BE2C (cell line): ENCODE results near the gene CIB4. TPM values are rescaled to one million over a fixed set of nuclear protein-coding genes. Genes with fewer than 3 reads are reported as not detected.

Source experiments
- DNase-seq: peaks from one replicate; pipeline ENCODE4 v3.0.0-alpha.2; 2020
- H3K27me3 ChIP-seq: fragments of 250-450 bp; sonication (Bioruptor Pico); 2 replicates; pipeline ENCODE4 v1.5.1; 2020; ENCODE audit warnings: mild to moderate bottlenecking
- H3K36me3 ChIP-seq: fragments of 250-450 bp; sonication (Bioruptor Pico); 2 replicates; pipeline ENCODE4 v1.5.1; 2020; ENCODE audit warnings: mild to moderate bottlenecking
- H3K4me1 ChIP-seq: fragments of 250-450 bp; sonication (Bioruptor Pico); 2 replicates; pipeline ENCODE4 v1.5.1; 2020
- H3K4me3 ChIP-seq: 2 replicates; pipeline ENCODE4 v1.5.1; 2011; ENCODE audit warnings: low read depth, low read length
- H3K9me3 ChIP-seq: fragments of 250-450 bp; sonication (Bioruptor Pico); 2 replicates; pipeline ENCODE4 v1.5.1; 2020
- polyA plus RNA-seq: library from polyadenylated mRNA; unstranded; fragments of >200 nt; gene quantifications from one replicate; pipeline ENCODE4 v1.2.1, GENCODE V29; 2012; ENCODE audit warnings: low read depth, missing spikeins; ENCODE audit not compliant: insufficient read length, insufficient read depth
- TF ChIP-seq, protein P1 (sequence below): IDR thresholded peaks from 2 replicates; pipeline ENCODE4 v1.5.1; 2012; ENCODE audit warnings: mild to moderate bottlenecking, low read depth, low read length

CIB4 gene
- not detected for polyA plus RNA-seq

DNA sequence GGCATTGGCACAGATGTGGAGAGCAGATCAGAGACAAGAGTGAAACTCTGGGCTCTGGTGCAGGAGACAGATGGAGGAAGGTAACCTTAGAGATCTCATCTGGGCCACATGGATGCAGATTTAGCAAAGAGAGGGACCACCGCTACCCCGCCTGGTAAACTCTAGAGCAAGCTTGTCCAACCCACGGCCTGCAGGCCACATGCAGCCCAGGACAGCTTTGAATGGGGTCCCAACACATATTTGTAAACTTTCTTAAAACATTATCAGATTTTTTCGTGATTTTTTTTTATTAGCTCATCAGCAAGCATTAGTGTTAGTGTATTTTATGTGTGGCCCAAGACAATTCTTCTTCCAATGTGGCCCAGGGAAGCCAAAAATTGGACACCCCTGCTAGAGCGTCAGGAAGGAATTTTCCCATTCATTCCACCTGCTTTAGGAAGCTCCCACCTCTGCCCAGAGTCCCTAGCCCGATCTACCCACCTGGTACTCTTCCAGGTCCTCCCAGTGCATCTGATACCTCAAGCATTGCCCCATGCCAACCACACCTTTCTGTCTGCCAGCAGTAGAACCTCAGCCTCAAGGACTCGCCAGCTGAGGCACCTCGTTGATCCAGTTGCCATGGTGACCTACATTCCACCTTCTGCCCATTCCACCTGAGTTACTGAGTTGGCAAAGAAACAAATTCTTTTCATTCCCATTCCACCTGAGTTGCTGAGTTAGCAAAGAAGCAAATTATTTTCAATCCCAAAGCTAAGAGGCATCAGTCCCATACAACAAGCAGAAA lies at the start of gene CIB4:
CIB4 (minus strand) TSS at position 586 of the 784 bp plus-strand sequence; CDS start at position 534, 52 bp downstream.
- Histone ChIP-seq H3K4me3 (no peak within 1 kb of the TSS), H3K36me3 (no peaks in the 10 kb centered on the region), H3K9me3 (no peaks in the 10 kb centered on the region), H3K4me1 (peaks cover 11% of the 10 kb centered on the region), H3K27me3 (no peaks in the 10 kb centered on the region)
- TF ChIP-seq, protein P1, sequence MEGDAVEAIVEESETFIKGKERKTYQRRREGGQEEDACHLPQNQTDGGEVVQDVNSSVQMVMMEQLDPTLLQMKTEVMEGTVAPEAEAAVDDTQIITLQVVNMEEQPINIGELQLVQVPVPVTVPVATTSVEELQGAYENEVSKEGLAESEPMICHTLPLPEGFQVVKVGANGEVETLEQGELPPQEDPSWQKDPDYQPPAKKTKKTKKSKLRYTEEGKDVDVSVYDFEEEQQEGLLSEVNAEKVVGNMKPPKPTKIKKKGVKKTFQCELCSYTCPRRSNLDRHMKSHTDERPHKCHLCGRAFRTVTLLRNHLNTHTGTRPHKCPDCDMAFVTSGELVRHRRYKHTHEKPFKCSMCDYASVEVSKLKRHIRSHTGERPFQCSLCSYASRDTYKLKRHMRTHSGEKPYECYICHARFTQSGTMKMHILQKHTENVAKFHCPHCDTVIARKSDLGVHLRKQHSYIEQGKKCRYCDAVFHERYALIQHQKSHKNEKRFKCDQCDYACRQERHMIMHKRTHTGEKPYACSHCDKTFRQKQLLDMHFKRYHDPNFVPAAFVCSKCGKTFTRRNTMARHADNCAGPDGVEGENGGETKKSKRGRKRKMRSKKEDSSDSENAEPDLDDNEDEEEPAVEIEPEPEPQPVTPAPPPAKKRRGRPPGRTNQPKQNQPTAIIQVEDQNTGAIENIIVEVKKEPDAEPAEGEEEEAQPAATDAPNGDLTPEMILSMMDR = no peak
- no peak for DNase-seq

DNA sequence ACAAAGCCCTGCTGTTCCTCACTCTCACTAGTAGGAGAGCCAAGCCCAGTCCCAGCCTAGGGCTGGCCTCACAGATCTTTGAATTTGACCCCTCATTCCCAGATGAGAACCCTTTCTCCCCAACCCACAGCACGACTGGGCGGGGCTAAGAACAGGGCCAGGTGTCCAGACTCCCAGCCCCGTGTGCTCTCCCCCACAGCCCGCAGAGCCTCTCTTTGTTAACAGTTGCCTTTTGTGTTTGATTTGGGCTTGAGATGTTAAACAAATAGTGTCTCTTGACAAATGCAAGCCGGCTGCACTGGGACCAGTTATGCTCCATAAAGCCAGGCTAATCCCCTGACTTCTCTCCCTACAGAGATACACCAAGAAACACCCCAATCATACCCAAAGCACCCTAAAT lies 46.6 kb upstream of the CIB4 start:
- TF ChIP-seq, protein P1 = no peak
- DNase-seq = no peak
- Histone ChIP-seq H3K4me1 (peaks cover 48% of the 10 kb centered on the region), H3K36me3 (no peaks in the 10 kb centered on the region), H3K4me3 (no peak overlapping the region), H3K27me3 (no peaks in the 10 kb centered on the region), H3K9me3 (no peaks in the 10 kb centered on the region)

DNA sequence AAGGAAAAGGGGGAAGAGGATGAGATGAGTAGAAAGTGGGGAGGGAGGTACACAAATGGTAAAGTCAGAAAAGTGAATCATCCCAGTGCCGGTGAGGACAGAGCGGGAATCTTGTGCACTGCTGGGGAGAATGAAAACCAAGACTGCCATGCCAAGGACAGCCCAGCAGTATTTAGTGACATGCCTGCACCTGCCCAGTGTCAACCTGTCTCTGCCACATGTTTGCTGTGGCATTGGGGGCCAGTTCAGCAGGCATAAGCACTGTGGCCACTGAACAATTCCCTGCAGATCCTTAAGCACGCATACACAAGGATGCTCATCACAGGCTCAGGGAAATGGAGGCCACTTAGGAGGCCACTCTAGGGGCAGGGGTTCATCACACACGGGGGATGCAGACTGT lies 46.2 kb upstream of the CIB4 start:
- Histone ChIP-seq H3K4me3 (no peak overlapping the region), H3K9me3 (no peaks in the 10 kb centered on the region), H3K36me3 (no peaks in the 10 kb centered on the region), H3K4me1 (peaks cover 49% of the 10 kb centered on the region), H3K27me3 (no peaks in the 10 kb centered on the region)
- TF ChIP-seq, protein P1 = no peak
- no peak for DNase-seq

DNA sequence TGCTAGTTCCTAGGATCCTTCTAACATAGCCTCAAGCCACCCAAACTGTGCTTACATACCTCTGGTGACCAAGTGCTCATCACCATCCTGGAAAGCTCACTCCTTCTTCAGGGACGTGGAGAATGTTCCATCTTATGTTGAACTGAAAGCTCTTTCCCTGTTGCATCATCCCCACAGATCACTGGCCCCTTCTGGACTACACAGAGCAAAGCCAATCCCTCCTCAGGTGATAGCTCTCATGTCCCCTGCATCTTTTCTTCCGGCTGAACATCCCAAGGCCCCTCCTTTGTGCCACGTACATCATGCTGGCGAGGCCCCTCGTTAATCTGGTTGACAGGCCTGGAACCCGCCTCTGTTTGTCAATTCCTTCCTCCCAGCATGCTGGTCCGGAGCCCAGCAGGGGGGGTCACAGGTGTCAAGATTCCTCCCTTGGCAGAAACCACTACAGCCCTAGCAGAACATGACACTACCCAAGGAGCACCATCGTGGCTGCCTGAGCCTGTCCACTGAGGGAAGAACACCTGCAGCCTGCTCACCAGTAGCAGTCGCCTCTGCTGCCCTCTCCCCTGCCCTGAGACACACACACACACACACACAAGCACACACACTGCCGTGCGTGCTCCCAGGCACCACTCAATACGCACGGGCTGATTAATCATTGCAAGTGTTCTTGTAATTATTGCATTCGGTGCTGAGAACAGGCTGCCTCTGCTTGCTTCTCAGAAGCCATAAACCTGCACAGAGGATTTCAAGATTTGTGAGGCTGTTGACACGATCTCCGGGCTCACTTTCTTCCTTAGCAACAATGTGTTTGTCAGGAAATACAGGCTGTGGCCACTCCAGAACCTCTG lies 45.0 kb upstream of the CIB4 start:
- Histone ChIP-seq H3K36me3 (no peaks in the 10 kb centered on the region), H3K4me1 (peaks cover 54% of the 10 kb centered on the region), H3K9me3 (no peaks in the 10 kb centered on the region), H3K27me3 (no peaks in the 10 kb centered on the region), H3K4me3 (no peak overlapping the region)
- TF ChIP-seq, protein P1 = no peak
- no peak for DNase-seq

DNA sequence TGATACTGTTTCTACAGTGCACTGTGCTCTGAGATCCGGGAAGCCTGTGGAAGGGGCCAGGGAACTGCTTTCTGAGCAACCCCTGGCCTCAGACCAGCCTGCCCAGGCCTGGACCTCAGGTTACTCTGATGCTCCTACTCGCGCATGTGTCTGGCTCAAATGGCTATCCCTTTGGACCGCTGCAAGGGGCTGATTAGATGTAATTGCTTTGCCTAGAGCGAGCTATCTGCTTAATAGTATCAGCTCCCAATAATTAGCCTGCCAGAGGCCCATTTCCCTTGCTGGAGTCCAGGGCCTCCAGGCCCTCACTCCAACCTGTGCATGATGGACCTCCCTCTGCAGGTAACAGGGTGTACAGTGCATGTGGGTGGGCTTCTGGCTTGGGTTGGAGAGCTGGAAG lies 44.2 kb upstream of the CIB4 start:
- no peaks in the 10 kb centered on the region for H3K27me3 ChIP-seq
- H3K4me3 ChIP-seq = no peak overlapping the region
- no peaks in the 10 kb centered on the region for H3K9me3 ChIP-seq
- TF ChIP-seq, protein P1 = peak; percentile 33
- H3K4me1 ChIP-seq = peaks cover 47% of the 10 kb centered on the region
- no peaks in the 10 kb centered on the region for H3K36me3 ChIP-seq
- peak; percentile 81 for DNase-seq

DNA sequence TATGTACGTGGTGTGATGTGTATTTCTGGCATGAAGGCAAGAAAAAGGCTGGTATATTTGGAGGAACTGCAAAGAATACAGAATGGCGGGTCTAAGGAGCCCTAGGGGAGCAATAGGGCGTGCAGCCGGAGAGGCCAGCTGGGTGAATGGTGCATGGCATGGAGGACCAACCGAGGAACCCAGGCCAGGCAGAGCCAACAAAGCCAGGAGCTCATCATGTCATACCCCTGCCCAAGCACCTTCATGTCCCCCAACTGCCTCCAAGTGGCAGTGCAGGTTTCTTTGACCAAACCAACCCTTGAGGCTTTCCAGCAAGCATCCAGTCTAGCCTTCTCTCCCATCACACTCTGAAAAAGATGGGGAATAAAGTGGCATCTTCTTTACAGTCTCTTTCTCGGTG lies 42.4 kb upstream of the CIB4 start:
- TF ChIP-seq, protein P1 = no peak; the same call in 1 of the 2 replicates
- Histone ChIP-seq H3K4me3 (no peak overlapping the region), H3K4me1 (peaks cover 44% of the 10 kb centered on the region), H3K36me3 (no peaks in the 10 kb centered on the region), H3K27me3 (no peaks in the 10 kb centered on the region), H3K9me3 (no peaks in the 10 kb centered on the region)
- peak; percentile 6 for DNase-seq
